ENCODE measurements around the gene DNAH7. TPM values are rescaled to one million over a fixed set of nuclear protein-coding genes. Genes with fewer than 3 reads are reported as not detected.

DNAH7 gene
- total RNA-seq, 1 experiment from 2014 or later, result 0.09 TPM

- no peak overlapping the region for H3T11ph ChIP-seq (ENCODE audit: low read length)
- H3K23me2 ChIP-seq (ENCODE audit: insufficient read length, low read depth, low read length, poor library complexity, severe bottlenecking), result no peaks in the 10 kb centered on the region
- H3K56ac ChIP-seq (ENCODE audit: insufficient read length, low read depth, low read length), result no peak overlapping the region
- H3K9me3 Mint-ChIP-seq, result no peaks in the 10 kb centered on the region; a peak in 1 of 5 replicates
- no peaks in the 10 kb centered on the region for H3K4me1 Mint-ChIP-seq
- H3K27ac Mint-ChIP-seq, result no peak overlapping the region
- no peaks in the 10 kb centered on the region for H3K9me3 ChIP-seq (ENCODE audit: control insufficient read depth, low read depth, low read length)
- H3K79me2 ChIP-seq (ENCODE audit: insufficient read depth, low read length), result no peaks in the 10 kb centered on the region
- no peak overlapping the region for H3K18ac ChIP-seq (ENCODE audit: insufficient read length, low read depth, low read length)
- H2BK20ac ChIP-seq (ENCODE audit: low read depth, low read length, poor library complexity, severe bottlenecking), result no peak overlapping the region
- H3K4me1 ChIP-seq (ENCODE audit: insufficient read depth, low read length), result no peaks in the 10 kb centered on the region
- no peak overlapping the region for H3K23ac ChIP-seq (ENCODE audit: insufficient read length, low read depth, low read length)
- no peak overlapping the region for H2BK12ac ChIP-seq (ENCODE audit: insufficient read length, low read depth, low read length)
- H2BK120ac ChIP-seq (ENCODE audit: low read depth, low read length, poor library complexity, severe bottlenecking), result no peak overlapping the region
- H3K4me3 Mint-ChIP-seq, result no peak overlapping the region
- H3K9ac ChIP-seq (ENCODE audit: extremely low read depth, insufficient read length, low read length), result no peak overlapping the region
- H4K8ac ChIP-seq (replicated peaks; ENCODE audit: insufficient read length, low read depth, low read length), result no peak overlapping the region
- no peaks in the 10 kb centered on the region for H3K27me3 ChIP-seq (ENCODE audit: insufficient read depth, low read length)
- H3K27ac ChIP-seq (ENCODE audit: insufficient read length, low read depth, low read length), result no peak overlapping the region
- H2AK5ac ChIP-seq (ENCODE audit: insufficient read length, low read length), result no peak overlapping the region
- H3K4ac ChIP-seq (ENCODE audit: low read depth, low read length), result no peak overlapping the region
- H4K20me1 ChIP-seq (ENCODE audit: control insufficient read depth, insufficient read depth, insufficient read length), result no peaks in the 10 kb centered on the region
- no peak overlapping the region for H2BK5ac ChIP-seq (ENCODE audit: insufficient read length, low read length)
- no peak for DNase-seq
- no peak overlapping the region for H2AFZ ChIP-seq (ENCODE audit: low read length)
- no peak for TF ChIP-seq CTCF (conservative IDR thresholded peaks at IDR 0.05)
- no peaks in the 10 kb centered on the region for H3K79me1 ChIP-seq (ENCODE audit: insufficient read depth, low read depth, low read length, poor library complexity, severe bottlenecking)
- no peaks in the 10 kb centered on the region for H3K36me3 Mint-ChIP-seq (ENCODE audit: insufficient read depth in 1 of 3, low read depth in 3 of 3)
- H4K5ac ChIP-seq (ENCODE audit: insufficient read length, low read depth, low read length), result no peak overlapping the region
- H3K27me3 Mint-ChIP-seq (ENCODE audit: low read depth), result no peaks in the 10 kb centered on the region
- no peak overlapping the region for H2BK15ac ChIP-seq (ENCODE audit: low read depth, low read length)
- H4K91ac ChIP-seq (ENCODE audit: insufficient read length, low read depth, low read length), result no peak overlapping the region
- no peak overlapping the region for H3K14ac ChIP-seq (ENCODE audit: insufficient read depth, low read length)
- no peak overlapping the region for H3K4me2 ChIP-seq (ENCODE audit: insufficient read depth, insufficient read length, low read length)
- WGBS (ENCODE audit: extremely low coverage, insufficient read length, low lambda C conversion rate), result no CpG with 5 or more reads among the region's 7 CpGs
These were observed 22.3 kb downstream of the DNAH7 start for GRCh38 chr2:196046123-196046917.

Measured in H9 (cell line).